ENCODE results near the gene NUDT4.

NUDT4 gene

DNA sequence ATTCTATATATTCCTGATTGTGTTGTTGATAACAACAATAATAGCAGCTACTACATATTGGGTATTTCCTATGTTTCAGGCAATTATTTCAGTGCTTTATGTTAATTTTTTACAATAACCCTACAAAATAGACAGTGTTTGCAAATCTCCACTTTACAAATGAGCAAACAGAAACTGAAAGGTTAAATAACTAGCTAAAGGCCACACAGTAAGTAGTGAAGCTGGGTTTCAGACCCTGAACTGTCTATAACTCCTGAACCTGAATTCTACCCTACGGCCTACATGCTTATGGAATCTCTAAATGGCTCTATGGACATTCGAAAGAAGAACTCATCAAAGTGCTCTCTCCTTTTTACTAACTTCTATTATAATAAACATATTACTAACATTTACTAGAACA lies 19.7 kb upstream of the NUDT4 start:
- H3K4me3 ChIP-seq, result no peak overlapping the region
- in situ Hi-C loops (cut with MboI; ENCODE audit: low sequenced_read_pairs), result no loop called here

DNA sequence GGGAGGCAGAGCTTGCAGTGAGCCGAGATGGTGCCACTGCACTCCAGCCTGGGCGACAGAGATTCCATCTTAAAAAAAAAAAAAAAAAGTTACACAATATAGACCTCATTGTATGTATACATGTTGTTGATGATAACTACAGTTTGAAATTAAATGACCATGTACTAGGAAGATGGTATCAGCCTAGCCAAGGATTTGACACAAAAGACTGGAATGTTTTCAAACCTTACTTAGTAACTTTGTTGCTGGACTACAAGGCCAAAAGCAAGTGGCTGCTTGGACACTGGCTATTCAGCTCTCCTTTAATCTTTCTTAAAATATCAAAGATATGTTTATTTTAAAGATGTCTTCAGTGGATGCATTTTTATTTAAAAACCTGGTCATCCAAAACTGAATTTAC lies 18.9 kb upstream of the NUDT4 start:
- no peak overlapping the region for H3K4me3 ChIP-seq
- DNase-seq (ENCODE audit: low spot score in 2 of 2), result no peak
- H3K4me1 ChIP-seq, result peaks cover 4% of the 10 kb centered on the region; the same call in 1 of the 2 replicates
- no peaks in the 10 kb centered on the region for H3K9me3 ChIP-seq
- no peaks in the 10 kb centered on the region for H3K27me3 ChIP-seq (ENCODE audit: low read depth)
- H3K36me3 ChIP-seq (replicated peaks), result no peaks in the 10 kb centered on the region
- in situ Hi-C loops (cut with MboI; ENCODE audit: low sequenced_read_pairs), result no loop called here

More for the DNA sequence above, 19.7 kb upstream of the NUDT4 start:
- no peaks in the 10 kb centered on the region for H3K27me3 ChIP-seq (ENCODE audit: low read depth)
- DNase-seq (ENCODE audit: low spot score in 2 of 2), result no peak
- no peaks in the 10 kb centered on the region for H3K36me3 ChIP-seq (replicated peaks)
- H3K9me3 ChIP-seq, result no peaks in the 10 kb centered on the region
- peaks cover 4% of the 10 kb centered on the region; the same call in 1 of the 2 replicates for H3K4me1 ChIP-seq

DNA sequence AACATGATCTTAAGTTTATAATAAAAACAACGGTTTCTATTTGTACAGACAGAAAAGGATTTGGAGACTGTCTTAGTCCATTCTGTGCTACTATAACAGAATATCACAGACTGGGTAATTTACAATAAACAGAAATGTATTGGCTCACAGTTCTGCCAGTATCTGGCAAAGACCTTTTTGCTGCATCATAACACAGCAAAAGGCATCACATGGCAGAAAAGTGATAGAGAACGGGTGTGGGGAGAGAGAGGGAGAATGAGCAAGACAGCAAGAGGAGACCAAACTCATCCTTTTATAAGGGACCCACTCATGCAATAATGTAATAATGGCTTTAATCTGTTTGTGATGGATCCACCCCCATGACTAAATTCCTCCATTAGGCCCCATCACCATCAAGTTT lies 17.0 kb upstream of the NUDT4 start:
- Histone ChIP-seq H3K27me3 (ENCODE audit: low read depth) (no peaks in the 10 kb centered on the region), H3K36me3 (replicated peaks) (no peaks in the 10 kb centered on the region), H3K4me1 (peaks cover 4% of the 10 kb centered on the region; the same call in 1 of the 2 replicates), H3K4me3 (no peak overlapping the region), H3K9me3 (no peaks in the 10 kb centered on the region)
- in situ Hi-C loops (cut with MboI; ENCODE audit: low sequenced_read_pairs), result no loop called here
- DNase-seq (ENCODE audit: low spot score in 2 of 2), result no peak

DNA sequence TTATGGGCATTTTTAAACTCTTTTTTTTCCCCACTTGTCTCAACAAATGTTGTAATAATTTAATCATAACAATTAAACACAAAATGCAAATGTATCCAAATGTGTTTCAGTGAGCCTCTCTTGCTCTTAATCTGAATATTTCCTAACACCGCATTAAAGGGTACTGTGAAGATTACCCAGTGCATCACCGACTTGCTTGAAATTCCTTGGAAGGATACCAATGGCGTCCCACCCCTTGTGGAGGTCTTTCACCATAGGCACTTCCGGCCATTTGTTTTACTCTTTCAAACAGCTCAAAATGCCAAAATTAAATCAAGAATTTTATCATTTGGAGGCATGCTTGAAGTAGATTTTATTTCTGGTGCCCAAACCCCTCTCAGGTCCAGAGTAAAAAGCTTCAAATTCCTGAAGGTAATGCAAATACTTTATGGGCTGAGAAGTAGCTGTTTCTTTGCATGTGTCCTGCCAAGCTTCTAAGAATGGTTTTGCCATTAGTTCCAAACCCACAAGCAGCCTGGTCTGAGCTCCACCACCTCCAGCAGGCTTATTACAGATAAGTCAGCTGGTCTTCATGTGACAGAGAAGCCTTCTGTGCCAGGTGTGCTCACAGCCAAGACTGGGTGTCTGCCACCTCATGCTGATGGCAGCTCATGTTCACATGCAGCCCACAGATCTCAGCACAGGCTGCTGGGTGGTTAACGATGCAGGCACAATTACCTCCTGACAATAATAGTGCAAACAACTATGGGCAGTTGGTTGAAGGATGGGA lies 16.4 kb upstream of the NUDT4 start:
- Histone ChIP-seq H3K27me3 (ENCODE audit: low read depth) (no peaks in the 10 kb centered on the region), H3K4me3 (no peak overlapping the region), H3K36me3 (replicated peaks) (no peaks in the 10 kb centered on the region), H3K4me1 (peaks cover 4% of the 10 kb centered on the region; the same call in 1 of the 2 replicates), H3K9me3 (no peaks in the 10 kb centered on the region)
- no peak for DNase-seq (ENCODE audit: low spot score in 2 of 2)
- in situ Hi-C loops (cut with MboI; ENCODE audit: low sequenced_read_pairs), result no loop called here

DNA sequence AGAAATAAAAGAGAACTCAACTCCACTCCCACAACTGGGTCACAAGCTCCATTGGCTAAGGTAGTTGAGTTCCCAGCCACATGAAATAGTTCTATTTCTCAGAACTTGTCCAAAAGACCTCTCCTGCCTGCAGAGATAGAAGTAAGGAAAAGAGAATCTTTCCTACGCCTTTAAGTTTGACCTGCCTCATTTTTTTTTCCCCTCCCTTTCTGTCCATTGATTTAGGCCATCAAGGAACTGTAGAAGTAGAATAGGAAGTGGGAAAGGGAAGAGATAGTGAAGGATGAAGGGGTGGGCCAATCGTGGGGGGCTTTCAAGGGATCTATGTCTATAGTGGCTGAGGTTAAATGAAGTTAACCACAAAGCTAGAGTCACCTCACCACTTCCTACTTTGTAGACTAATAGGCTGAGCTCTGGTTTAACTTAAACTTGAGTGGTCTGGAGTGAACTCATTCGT lies 13.9 kb upstream of the NUDT4 start:
- DNase-seq (ENCODE audit: low spot score in 2 of 2), result no peak

DNA sequence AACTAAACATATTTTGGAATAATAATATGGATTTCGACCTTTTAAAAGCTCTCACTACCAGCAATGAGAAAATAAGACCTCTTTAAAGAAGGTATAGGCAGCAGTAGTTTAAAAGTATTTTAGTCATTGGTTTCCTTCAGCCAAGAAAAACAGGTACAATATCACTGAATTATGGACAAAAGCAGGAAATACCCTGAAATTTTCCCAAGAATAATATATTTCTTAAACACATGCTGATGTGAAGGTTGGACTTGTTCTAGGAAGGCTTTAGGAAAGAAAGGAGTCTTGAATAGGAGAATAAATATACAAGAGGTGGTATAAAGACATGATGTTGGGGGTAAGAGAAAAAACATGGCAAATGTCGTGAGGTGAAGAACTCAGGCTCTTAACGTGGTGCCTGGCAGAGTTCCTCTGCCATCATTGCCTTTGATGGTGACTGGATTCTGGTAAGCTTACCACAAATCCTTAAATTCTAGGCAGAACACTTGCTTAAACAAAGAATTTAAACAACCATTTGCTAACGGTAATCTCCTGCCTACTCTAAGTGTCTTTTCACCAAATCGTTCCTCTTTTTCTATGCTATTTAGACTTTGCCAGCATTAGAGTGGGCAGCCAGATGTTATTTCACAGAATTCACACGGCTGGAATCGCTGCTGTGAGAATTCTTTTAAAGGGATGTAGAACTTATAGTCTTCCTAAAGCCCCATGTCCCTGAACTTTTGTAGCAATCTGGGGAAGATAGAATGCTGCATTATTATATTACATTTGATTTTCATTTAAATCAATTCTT lies 11.9 kb upstream of the NUDT4 start:
- Histone ChIP-seq H3K36me3 (replicated peaks) (no peaks in the 10 kb centered on the region), H3K9me3 (no peaks in the 10 kb centered on the region), H3K27me3 (ENCODE audit: low read depth) (no peaks in the 10 kb centered on the region), H3K4me3 (no peak overlapping the region), H3K4me1 (no peaks in the 10 kb centered on the region)
- in situ Hi-C loops (cut with MboI; ENCODE audit: low sequenced_read_pairs), result no loop called here
- DNase-seq (ENCODE audit: low spot score in 2 of 2), result no peak

More for the DNA sequence above, 13.9 kb upstream of the NUDT4 start:
- in situ Hi-C loops (cut with MboI; ENCODE audit: low sequenced_read_pairs), result no loop called here
- H3K27me3 ChIP-seq (ENCODE audit: low read depth), result no peaks in the 10 kb centered on the region
- no peaks in the 10 kb centered on the region for H3K9me3 ChIP-seq
- peaks cover 3% of the 10 kb centered on the region; the same call in 1 of the 2 replicates for H3K4me1 ChIP-seq
- no peaks in the 10 kb centered on the region for H3K36me3 ChIP-seq (replicated peaks)
- no peak overlapping the region for H3K4me3 ChIP-seq

DNA sequence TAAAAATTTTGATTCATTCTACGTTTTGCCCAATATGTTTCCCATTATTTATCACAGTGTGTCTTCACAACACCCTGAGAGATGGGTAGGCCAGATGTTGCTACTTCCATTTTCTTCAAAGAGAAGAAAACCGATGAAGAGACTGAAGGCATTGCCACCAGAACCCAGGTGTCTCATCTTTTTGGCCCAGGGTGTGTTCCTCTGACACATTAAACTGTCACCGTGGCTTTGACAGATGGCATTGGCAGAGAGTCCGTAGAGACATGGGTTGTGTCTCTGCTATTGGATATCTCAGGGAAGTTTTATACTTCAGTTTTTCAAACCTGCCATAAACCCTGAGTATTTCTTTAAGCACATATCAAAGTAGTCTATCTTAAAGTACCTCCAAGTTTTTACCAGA lies 11.3 kb upstream of the NUDT4 start:
- Histone ChIP-seq H3K36me3 (replicated peaks) (no peaks in the 10 kb centered on the region), H3K4me1 (no peaks in the 10 kb centered on the region), H3K9me3 (no peaks in the 10 kb centered on the region), H3K27me3 (ENCODE audit: low read depth) (no peaks in the 10 kb centered on the region), H3K4me3 (no peak overlapping the region)
- DNase-seq (ENCODE audit: low spot score in 2 of 2), result no peak
- in situ Hi-C loops (cut with MboI; ENCODE audit: low sequenced_read_pairs), result no loop called here

DNA sequence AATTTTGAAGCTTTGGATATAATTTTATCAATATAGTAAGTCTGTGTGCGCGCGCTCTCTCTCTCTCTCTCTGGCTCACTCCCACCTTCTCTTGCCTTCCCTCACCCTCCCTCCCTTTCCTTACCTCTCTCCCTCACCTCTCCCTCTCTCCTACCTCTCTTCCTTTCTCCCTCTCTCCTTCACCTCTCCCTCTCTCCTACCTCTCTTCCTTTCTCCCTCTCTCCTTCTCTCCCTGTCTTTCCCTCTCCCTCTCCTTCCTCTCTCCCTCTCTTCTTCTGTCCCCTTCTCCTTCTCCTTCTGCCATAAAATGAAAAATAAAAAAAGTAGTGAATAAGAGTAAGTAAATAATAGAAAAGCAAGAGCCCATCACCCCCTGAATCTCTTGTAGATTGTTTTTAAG lies 9.0 kb upstream of the NUDT4 start:
- in situ Hi-C loops (cut with MboI; ENCODE audit: low sequenced_read_pairs), result no loop called here
- Histone ChIP-seq H3K9me3 (no peaks in the 10 kb centered on the region), H3K4me3 (no peak overlapping the region), H3K4me1 (peaks cover 1% of the 10 kb centered on the region; the same call in 1 of the 2 replicates), H3K36me3 (replicated peaks) (no peaks in the 10 kb centered on the region), H3K27me3 (ENCODE audit: low read depth) (no peaks in the 10 kb centered on the region)
- no peak for DNase-seq (ENCODE audit: low spot score in 2 of 2)

DNA sequence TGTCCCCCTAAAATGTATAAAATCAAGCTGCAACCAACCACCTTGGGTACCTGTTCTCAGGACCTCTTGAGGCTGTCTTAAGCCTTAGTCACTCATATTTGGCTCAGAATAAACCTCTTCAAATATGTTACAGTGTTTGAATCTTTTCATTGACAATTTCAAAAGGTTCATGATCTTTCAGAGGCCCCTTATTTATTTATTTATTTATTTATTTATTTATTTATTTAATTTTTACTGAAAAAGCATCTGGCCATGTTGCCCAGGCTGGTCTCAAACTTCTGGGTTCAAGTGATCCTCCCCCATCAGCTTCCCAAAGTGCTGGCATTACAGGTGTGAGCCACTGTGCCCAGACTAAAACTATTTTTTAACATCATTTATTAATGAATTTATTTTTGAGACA lies 8.2 kb upstream of the NUDT4 start:
- H3K9me3 ChIP-seq, result no peaks in the 10 kb centered on the region
- H3K36me3 ChIP-seq (replicated peaks), result no peaks in the 10 kb centered on the region
- in situ Hi-C loops (cut with MboI; ENCODE audit: low sequenced_read_pairs), result no loop called here
- DNase-seq (ENCODE audit: low spot score in 2 of 2), result no peak
- no peak overlapping the region for H3K4me3 ChIP-seq
- H3K27me3 ChIP-seq (ENCODE audit: low read depth), result no peaks in the 10 kb centered on the region
- peaks cover 8% of the 10 kb centered on the region for H3K4me1 ChIP-seq

DNA sequence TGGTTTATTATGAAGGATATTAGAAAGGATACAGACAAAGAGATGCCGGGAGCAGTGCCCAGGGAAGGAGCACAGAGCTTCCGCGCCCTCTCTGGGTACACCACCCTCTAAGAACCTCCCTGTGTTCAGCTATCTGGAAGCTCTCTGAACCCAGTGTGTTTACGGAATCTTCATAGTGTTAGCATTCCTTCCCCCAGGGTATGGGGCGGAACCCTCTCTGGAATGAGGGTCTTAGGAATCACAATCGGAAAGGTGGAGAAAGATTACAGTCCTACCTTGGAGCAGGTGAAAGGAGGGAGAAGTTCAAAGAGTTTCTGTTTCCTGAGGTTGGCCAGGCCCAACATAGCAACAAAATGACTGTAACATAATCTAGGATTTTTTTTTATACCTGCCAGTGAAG lies 6.8 kb upstream of the NUDT4 start:
- no peaks in the 10 kb centered on the region for H3K27me3 ChIP-seq (ENCODE audit: low read depth)
- H3K4me1 ChIP-seq, result peaks cover 20% of the 10 kb centered on the region
- no peak overlapping the region for H3K4me3 ChIP-seq
- no peaks in the 10 kb centered on the region for H3K36me3 ChIP-seq (replicated peaks)
- DNase-seq (ENCODE audit: low spot score in 2 of 2), result no peak
- in situ Hi-C loops (cut with MboI; ENCODE audit: low sequenced_read_pairs), result no loop called here
- no peaks in the 10 kb centered on the region for H3K9me3 ChIP-seq

DNA sequence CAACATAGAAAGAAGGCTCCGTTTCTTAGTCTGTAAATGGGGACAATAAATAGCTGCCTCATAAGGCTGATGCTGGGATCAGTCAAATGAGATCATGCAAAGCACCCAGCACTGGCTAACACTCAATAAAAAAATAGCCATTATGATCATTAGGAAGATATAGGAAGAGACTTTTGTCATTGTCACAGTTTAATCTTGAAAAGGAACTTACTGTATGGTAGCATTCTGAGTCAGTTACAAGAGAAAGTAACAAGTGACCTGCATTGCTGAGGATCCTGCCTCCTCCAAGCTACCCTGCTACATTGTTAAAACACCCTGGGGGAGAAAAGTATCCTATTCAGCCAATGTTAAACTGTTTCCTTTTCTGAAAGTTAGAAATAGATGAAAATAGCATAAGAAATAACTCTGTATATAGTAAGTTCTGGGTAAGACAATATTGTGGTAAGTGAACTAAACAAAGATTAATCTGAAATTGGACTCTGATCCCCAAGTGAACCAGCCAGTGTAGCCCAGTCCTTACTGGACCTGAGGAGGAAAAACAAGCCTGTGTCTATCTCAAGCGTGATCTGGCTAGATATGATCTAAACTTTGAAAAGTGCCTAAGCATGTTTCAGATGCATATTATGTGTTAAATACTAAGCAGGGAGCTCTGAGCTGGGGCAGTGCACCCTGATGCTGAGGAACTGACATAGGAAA lies 3.6 kb upstream of the NUDT4 start:
- H3K4me3 ChIP-seq, result no peak overlapping the region
- H3K4me1 ChIP-seq, result peaks cover 31% of the 10 kb centered on the region
- peak in 1 of 2 experiments; percentile 31 for DNase-seq (ENCODE audit: low spot score in 2 of 2)
- no peaks in the 10 kb centered on the region; the same call in 1 of the 2 replicates for H3K36me3 ChIP-seq (replicated peaks)
- no peaks in the 10 kb centered on the region for H3K27me3 ChIP-seq (ENCODE audit: low read depth)
- in situ Hi-C loops (cut with MboI; ENCODE audit: low sequenced_read_pairs), result no loop called here
- no peaks in the 10 kb centered on the region for H3K9me3 ChIP-seq

DNA sequence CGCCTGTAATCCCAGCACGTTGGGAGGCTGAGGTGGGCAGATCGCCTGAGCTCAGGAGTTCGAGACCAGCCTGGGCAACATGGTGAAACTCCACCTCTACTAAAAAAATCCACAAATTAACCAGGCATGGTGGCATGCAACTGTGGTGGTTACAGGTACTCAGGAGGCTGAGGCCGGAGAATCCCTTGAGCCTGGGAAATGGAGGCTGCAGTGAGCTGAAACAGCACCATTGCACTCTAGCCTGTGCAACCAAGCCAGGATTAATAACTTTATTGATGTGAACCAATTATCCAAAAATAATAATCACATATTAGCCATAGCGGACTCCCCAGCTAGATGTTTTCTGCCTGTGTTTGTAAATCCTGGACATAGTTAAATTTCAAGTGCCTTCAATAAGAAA lies 1.8 kb upstream of the NUDT4 start:
- peaks cover 37% of the 10 kb centered on the region for H3K4me1 ChIP-seq
- H3K4me3 ChIP-seq, result peak overlapping the region; percentile 79
- H3K9me3 ChIP-seq, result no peaks in the 10 kb centered on the region
- no peaks in the 10 kb centered on the region; the same call in 1 of the 2 replicates for H3K36me3 ChIP-seq (replicated peaks)
- no peaks in the 10 kb centered on the region for H3K27me3 ChIP-seq (ENCODE audit: low read depth)
- in situ Hi-C loops (cut with MboI; ENCODE audit: low sequenced_read_pairs), result no loop called here
- DNase-seq (ENCODE audit: low spot score in 2 of 2), result no peak

DNA sequence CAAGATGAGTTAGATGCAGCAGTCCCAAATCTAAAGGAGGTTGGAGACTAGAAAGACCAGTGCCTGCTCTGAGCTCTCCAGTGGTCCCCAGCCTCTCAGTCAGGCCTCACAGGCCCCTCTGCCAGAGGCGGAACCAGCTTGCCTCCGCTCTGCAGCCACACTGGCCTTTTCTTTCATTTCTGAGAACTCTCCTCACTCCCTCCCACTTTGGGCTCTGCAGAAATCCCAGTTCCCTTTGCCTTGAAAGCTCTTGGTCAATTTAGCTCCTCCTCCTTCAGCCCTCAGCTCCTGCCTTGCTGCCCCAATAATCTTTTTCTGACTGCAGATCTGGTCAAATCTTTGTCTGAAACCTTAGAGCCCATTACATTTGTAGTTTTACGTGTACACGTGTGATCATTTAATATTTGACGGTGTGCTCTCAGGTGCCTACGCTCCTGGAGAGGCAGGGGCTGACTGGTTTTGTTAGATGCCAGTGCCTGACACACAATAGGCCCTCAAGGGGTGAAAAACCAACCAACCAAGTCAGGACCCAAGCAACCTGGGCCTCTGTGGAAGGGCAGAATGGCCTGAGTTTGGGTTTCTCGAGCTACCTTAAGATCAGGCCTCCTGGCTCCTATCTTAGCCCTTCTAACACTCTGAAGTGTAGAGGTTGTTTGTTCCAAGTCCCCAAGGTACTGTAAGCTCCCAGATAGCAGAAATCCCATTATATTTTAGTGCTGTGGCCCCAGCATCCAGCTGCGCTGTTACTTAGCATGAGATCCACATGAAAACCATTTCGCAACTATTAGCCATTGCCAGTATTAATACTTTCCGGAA lies 1.1 kb upstream of the NUDT4 start:
- Histone ChIP-seq H3K9me3 (no peaks in the 10 kb centered on the region), H3K27me3 (ENCODE audit: low read depth) (no peaks in the 10 kb centered on the region), H3K36me3 (replicated peaks) (no peaks in the 10 kb centered on the region; the same call in 1 of the 2 replicates), H3K4me3 (peak overlapping the region; percentile 79), H3K4me1 (peaks cover 39% of the 10 kb centered on the region)
- DNase-seq (ENCODE audit: low spot score in 2 of 2), result peak; percentile 75 to 86
- in situ Hi-C loops (cut with MboI; ENCODE audit: low sequenced_read_pairs), result no loop called here

All from HAP-1 (cell line).